ENCODE results near the gene NAB1.
"Not testable (repeated sequence)": the region's sequence is repeated elsewhere in the genome, so short reads cannot be mapped to it uniquely, and the experiment has no call there.

The NAB1 gene

DNA sequence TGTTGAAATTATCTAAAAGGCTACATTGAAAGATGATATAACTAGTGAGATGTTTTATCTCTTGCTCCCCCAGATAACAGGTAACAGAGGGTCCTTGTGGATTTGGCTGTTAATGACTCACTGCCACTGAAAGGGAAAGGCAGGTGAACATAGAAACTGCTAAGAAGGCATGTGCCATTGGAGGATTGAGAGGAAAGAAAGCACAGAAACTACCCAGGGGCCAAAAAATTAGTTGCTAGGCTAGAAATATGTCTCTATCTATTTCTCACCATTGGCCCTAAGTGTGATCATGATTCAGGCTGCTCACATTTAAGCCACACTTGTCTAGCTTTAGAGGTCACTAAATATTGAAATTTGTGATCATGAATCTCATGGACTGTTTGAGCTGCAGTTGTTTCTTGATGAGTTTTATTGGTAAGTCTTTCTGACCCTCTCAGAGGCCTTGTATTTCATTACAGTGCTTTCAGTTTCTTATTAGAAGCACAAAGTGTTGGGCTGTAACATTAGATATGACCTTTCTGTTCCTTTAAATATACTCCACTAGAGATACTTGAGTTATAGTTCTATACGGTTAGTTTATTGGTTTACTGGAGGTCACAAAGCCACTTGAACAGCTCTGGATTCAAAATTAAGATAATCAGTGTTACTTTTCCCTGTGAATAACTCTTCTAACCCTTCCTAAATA, 26.2 kb downstream of the NAB1 start:
- no peak for DNase-seq

DNA sequence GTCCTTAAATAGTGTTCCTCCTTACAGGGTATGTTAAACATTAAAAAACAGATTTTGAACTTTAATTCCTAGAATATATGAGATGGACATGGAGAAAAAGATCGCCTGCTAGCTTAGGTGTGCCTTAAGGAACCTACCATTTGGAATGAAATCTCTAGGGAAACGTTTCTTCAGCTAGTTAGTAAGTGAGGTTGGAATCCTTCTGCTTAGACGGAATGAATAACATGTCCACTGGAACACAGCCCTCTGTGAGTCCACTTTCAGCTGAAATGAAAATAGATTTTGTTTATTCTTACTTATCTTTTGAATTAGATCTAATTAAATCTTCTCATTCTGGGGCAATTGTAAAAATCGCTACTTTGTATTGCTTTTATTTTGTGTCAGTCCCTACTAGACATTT, 28.4 kb downstream of the NAB1 start:
- DNase-seq, result no peak

DNA sequence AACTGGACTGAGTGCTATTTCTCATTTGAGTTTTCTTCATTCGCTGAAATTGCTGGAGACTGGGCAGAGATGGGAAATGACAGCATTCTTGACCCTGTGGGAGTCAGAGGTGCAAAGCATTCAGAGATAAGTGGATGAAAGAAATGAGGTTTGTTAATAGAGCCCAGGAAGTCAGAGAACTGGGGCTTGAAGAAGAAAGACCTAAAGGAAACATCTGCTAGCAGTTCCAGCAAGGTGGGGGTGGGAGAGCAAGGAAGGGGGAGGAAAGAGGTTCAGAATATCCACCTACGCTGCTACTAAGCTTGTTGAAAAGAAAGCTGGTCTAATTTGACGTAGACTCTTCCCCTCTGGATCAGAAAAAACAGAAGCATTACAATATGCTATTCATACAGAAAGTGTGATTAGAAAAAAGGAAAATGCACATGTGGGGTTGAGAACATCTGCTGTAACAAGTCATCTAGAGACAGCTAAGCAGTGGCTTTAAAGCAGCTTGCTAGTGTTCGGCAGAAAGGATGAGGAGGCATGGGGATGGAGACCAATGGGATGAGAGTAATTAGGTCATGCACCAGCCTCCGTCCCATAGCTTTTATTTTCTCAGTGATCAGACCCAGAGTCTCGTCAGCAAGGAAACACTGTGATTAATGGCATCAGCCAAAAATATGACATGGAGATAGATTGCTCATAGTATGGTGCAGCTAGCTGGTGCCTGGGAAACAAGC, 29.7 kb downstream of the NAB1 start:
- DNase-seq, result no peak

DNA sequence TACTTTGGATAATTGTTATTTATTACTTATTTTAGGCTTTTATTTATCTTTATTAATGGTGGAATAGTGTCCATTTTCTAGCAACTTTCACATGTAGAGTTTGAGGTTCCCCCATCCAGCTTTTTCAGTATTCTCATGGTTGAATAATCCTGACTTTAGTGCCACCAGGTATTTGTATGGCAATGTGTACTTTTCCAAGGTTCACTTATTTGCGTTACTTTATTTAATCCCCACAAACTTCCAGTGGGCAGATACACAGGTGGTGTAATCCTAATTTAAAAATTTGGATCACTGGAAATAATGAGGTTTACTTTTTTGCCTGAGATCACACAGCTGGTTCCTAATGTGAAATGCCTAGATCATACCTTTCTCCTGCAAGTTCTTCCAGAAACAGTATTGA, 30.5 kb downstream of the NAB1 start:
- DNase-seq, result no peak

DNA sequence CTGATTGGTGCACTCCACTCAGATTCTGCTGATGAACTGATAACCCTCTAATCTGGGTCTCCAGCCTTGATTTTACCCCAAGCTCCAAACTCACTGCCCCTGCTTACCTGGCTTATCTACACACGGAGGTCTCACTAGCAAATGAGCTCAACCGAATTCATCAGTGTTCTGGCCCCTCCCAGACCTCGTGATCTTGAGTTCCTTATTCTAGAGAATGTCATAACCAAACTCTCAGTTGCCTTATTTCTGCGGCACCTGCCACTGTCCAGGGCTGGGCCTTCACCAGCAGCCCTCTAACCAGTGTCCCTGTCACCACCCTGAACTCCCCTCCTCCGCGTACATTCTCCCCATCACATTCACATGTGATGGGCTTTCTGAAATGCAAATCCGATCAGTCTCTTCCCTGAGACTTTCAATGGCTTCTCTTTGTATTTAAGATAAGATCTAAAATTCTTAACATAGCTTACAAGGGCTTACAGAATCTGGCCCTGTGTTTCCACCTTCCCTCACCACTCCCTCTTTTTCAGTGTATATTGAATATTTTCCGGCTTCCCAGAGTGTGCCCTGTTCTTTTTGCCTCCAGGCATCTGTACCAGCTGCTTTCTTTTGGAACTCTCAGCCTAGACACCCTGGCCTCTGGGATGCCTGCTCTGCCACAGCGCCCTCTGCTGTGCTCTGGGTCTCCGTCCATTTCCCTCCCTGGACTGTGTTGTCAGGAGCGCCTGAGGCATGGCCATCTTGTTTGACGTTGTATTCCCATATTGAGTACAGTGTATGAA, 31.1 kb downstream of the NAB1 start:
- no peak for DNase-seq

DNA sequence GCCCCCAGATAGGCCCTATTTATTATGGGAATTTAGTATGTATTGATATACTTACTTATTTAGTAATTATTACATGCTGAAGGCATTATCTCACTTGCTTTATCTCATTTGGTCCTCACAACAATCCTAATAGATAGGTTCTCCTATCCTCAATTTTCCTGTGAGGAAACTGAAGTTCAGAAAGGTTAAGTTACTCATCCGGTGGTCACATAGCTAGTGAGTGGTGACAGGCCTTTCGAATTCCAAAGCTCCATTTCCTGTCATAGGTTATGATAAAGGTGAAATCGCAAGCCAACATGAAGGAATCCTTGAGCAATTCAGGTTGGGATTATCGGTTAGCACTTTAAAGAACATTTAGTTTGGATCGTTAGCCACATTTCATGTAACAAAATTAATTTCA, 33.3 kb downstream of the NAB1 start:
- no peak for DNase-seq

DNA sequence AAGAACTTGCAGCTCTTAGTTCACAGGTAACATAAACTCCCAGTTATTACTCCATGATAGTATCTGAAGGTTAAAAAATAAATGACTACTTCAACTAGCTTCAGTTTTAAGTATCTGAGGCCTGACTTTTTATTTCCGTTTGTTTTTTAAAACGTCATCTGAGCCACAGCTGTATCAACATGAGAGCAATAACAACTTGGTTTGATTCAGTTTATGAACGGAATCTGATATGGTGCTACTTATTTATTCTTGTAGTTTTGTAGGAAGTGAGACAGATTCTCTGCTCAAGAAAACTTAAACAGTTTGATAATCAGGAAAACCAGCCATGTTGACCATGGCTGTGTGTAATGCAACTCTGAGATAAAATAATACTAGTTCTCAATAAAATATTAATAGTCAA, 34.9 kb downstream of the NAB1 start:
- DNase-seq, result no peak

DNA sequence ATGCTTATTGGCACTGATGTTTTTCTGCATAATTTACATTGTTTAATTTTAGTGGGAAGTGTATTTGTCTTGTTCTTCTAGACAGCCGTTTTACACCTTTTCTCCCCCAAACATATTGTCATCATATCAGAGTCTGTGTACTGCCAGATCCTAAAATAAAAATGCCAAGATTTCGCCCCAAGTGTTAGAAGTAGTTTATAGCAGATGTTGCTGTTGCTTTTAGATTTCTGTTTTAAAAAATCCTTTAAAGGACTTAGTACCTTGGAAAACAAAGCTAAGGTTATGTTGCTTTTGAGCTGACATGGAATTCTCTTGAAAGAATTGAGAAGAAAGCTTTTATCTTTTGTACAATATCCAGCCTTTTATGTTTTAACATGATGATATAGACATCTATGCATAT, 36.0 kb downstream of the NAB1 start:
- no peak for DNase-seq

DNA sequence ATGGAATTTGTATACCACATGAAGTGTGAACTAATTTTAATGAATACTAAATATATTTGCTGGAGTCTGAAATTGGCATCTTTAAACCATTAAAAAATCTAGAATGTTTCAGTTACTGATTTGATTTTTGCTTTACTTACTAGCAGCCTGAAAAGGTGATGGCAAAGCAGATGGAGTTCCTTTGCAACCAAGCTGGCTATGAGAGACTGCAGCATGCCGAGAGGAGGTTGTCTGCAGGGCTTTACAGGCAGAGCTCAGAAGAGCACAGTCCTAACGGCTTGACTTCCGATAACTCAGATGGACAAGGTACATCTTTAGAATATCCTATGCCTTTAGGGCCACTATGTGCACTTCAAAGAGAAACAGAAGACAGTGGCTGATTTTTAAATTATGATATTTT, 36.5 kb downstream of the NAB1 start:
- no peak for DNase-seq

DNA sequence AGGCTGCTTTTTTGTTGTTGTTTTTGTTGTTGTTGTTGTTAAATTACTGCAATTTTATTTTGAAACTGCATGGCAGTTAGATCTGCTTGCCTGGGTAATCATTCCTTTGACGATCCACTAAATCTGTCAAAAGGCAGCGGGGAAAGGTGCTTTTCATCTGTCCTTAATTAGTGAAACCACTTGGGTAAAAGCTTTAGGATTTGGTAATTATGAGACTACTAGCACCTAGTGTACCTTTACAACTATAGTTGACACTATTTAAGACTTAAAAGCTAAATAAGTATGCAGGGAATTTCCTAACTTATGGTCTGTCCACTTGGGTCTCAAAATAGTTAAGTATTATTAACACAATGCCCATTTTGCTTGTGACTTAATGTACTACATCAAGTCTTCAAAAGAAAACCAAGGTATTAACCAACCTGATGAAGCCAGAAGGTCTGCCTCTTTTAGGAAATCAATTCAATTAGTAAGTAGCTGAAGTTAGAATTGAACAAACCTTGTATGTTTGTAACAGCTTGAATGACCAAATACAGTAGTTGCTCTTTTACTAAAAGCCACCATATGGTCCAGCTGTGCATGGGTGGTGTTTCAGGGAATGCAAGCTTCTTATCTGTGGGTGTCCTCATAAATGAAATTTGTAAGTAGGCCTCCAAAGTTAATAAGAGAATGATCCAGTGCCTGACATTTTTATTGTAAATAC, 44.8 kb downstream of the NAB1 start:
- no peak for DNase-seq

DNA sequence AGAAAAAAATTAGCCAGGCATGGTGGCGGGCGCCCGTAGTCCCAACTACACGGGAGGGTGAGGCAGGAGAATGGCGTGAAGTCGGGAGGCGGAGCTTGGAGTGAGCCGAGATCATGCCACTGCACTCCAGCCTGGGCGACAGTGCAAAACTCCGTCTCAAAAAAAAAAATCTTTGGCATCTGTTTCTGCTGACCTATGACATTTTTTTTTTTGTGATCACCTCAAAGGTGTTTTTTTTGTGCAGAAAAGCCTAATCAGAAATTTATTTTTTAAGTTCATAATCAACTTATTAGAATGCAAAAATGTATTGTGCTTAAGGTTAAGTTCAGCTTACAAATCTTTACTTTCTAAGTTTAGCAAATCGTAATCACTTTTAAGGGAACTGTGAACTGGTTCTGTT, 45.6 kb downstream of the NAB1 start:
- no peak for DNase-seq

DNA sequence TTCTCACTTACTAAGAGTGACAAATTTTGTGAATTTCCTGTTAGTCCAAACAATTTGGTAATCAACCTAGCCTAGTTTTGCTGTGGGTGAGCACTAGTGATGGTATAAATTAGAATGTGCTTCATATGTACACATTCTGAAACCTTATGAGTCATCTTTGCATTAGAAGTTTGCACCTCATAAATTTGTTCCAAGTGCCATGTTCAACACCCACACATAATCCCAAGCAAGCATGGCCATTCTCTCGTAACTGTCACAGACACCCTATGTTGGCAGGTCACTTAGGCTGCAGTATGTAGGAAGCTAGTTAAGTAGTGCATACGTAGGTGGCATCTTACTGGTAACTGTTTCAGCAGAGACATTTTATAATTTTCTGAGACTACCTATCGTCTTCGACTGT, 46.9 kb downstream of the NAB1 start:
- no peak for DNase-seq

DNA sequence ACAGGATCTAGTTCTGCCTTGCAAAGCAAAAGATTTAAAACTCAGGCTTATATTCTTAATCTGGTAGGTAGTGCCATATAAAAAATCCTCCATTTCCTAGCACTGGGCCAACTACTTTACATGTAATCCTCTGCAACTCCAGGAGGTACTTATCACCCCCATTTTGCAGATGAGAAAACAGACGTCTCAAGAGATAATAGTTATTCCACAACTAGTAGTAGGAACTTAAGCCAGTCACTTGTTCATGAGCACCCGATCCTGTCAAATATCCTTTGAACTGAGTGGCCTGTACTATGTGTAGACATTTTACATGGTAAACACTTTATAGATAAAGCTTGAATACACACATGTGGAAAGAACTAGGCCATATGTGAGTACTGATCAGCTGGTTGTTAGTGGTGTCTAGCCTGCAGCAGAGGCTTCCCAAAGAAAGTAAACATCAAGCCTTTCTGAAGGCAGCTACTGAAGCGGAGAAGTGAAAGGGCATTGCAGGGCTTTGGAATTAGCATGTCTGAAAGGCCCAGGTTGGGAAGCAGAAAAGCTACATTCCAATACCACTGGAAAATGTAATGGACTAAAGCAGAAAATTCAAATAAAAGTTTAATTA, 48.0 kb downstream of the NAB1 start:
- DNase-seq, result no peak

DNA sequence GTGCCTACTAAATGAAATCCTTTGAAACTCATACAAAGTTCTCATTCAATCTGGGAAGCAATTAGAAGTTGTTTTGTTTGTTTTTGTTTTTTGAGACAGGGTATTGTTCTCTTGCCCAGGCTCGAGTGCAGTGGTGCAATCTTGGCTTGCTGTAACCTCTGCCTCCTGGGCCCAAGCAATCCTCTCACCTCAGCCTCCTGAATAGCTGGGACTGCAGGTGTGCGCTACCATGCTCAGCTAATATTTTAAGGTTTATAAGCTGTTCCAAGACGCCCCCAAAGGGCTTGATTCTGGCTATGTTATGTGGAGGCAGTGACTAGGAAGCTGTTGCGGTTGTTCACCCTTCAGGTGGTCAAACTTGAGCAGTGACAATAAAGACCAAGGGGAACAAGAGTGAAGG, 48.5 kb downstream of the NAB1 start:
- no peak for DNase-seq

DNA sequence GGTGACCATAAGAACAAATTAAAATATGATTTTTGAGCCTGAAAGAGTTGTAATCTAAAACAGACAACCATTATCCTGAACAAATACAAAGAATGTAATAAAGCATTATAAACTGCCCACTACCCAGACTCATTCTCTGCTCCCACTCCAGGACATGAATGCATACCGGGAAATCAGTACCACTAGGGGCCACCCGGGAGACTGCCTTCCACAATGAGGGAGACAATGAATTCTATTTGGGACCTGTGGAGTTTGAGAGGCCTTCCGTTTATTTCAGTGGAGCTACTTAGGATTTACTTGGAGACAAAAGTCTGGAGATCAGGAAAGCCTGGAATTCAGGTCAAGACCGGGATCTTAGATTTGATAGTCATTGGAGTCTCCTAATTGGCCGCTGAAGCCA, 50.0 kb downstream of the NAB1 start:
- no peak for DNase-seq

DNA sequence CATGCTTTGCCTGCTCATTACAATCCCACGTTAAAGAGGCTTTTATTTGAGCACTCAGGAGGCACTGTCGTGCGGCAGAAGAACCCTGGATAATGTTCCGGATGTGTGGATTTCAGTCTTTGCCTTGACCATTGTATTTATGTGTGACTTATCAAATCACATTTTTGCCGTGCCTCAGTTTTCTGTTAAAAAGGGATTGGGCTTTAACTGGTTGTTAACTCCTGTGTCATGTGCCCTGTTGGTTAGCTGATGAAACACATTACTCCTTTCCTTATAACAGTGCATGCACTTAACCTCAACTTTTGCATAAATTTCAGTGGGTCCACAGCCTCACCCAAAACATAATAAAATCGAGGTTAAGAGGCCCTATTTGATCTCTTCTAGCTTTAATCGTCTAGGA, 52.7 kb downstream of the NAB1 start:
- no peak for DNase-seq

DNA sequence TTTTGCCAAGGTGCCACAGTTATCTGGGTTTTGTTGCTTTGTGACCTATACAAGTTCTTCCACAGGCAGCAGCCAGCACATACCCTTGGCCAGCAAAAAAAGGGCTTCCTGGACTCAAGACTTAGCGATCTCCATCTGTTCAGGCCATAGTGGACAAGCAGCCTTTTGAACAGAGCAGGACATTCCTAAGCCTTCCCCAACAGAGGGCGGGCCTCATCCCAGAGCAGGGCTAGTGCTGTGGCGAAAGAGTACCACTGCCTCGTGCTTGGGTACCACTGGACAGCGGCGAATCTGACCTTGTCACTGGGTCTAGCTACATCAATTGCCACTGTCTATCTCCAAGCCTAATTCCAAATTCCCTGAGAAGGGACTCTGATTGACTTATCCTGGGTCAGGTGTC, 56.4 kb downstream of the NAB1 start:
- DNase-seq, result no peak

DNA sequence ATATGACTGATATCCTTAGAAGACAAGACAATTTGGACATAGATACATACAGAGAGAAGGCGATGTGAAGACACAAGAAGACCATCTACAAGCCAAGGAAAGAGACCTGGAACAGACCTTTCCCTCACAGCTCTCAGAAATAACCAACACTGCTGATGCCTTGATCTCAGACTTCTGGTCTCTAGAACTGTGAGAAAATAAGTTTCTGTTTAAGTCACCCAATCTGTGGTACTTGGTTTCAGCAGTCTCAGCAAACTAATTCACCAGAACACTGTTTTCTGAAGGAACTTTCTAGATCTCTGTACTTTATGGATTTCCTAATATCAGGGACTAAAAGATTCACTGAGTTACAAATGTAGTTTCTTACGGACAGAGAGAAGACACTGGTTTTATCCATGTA, 58.8 kb downstream of the NAB1 start:
- no peak for DNase-seq

DNA sequence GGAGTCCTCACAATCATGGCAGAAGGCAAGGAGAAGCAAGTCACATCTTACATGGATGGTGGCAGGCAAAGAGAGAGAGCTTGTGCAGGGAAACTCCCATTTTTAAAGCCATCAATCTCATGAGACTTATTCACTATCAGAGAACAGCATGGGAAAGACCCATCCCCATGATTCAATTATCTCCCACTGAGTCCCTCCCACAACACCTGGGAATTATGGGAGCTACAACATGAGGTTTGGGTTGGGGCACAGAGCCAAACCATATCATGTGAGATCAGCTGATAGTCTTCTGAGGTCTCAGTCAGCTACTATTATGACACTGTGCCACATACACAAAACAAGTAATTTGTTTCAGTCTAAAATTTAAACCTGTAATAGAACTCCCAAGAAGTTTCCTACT, 59.8 kb downstream of the NAB1 start:
- DNase-seq, result not testable (repeated sequence)

DNA sequence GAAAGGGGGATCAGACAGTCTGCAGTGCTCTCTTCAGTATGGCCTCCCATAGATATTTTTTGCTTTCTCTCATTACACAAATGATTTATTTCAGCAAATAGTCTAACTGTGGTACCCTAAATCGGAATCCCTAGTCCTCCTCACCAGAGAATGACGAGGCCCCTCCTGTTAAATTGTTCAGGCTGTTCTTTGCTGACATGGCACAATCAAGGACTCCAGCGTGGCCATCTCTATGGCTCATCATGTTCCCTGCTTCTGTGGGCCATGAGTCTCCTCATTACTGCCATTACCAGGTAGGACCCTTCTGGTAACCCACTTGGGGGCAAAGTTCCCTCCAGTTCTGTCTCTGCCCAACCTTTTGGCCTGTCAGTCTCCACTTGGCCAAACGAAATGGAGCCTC, 62.2 kb downstream of the NAB1 start:
- DNase-seq, result no peak

DNA sequence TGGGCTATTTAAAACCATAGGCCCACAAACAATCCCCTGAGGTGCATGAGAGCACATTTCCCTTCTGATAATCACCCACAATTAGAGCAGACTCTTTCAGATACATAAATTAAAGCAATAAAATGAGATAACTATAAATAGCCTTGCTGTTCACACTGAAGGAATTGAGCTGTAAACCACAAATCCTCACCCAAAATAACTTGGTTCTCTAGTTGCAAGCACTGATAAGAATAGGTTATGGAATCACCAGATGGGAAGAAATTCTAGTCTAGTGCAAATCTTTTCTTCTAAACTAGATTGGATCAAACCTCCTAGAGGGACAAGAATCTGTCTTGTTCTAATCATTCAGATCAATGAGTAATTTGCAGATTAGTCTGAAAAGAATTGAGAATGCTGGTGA, 64.6 kb downstream of the NAB1 start:
- DNase-seq, result no peak

DNA sequence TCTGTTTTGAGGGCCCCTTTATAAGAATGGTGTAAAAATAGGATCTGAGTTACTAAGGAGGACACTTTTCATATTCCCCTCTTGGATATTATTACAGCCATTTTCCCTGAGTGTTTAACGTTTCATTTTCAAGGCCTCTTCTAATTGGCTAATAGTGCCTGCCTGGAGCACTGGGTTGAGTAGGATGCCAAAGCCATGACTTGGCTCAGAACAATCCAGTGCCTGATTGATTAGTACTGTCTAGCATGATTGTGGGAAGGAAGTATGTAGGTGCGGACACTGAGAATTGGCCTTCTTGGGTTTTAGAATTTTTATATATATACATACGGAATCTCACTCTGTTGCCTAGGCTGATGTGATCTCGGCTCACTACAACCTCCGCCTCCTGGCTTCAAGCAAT, 66.1 kb downstream of the NAB1 start:
- DNase-seq, result no peak

DNA sequence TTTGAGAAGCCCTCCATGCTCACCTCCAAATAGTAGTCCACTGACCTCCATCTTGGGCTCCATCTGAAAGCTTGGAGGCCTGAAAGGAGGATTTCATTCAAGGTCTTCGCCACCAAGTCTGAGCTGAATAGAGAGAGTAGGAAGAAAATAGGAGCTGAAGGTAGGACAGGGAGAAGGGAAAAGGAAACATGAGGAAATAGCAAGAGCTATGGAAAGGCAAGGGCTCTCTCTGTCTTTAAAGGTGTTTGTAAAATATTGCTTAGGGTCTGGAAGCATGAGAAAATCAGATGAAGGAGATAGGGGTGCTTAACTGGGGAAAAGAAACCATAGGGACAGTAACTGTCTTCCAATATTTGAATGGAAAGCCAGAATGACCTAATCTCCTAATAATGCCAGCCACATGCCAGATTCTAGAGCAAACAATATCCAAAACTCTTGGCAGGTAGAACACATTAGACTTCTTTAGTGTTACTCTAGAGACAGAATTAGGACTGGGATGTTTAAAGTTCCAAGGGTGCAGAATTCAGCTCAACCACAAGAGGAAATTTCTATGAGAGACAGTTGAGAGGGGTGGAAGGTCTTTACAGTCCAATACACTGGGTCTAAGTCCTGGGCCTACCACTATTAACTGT, 67.4 kb downstream of the NAB1 start:
- no peak for DNase-seq

Data from femur (tissue), 1 donor.